ENCODE data around the gene NAP1L1. TPM values are rescaled to one million over a fixed set of nuclear protein-coding genes. Genes with fewer than 3 reads are reported as not detected.

NAP1L1 gene
- total RNA-seq, 1 donor from 2014 or later, result 429 TPM

GRCh38 chr12:76108356-76108755 lies 23.9 kb upstream of the NAP1L1 start:
- Histone ChIP-seq H3K4me1 (no peaks in the 10 kb centered on the region), H3K4me3 (no peak overlapping the region), H3K27ac (no peak overlapping the region), H3K36me3 (no peaks in the 10 kb centered on the region), H3K27me3 (ENCODE audit: low read depth) (no peaks in the 10 kb centered on the region), H3K9me3 (no peaks in the 10 kb centered on the region)
- DNase-seq (no peak), ATAC-seq (no peak)
- intact Hi-C loops (cut with DNase I), result no loop called here
- no peak for TF ChIP-seq CTCF (IDR thresholded peaks at IDR 0.05)

GRCh38 chr12:76106631-76107030 lies 22.1 kb upstream of the NAP1L1 start:
- H3K4me3 ChIP-seq, result no peak overlapping the region
- no peaks in the 10 kb centered on the region for H3K27me3 ChIP-seq (ENCODE audit: low read depth)
- H3K9me3 ChIP-seq, result no peaks in the 10 kb centered on the region
- ATAC-seq (no peak), DNase-seq (no peak)
- no peak for TF ChIP-seq CTCF (IDR thresholded peaks at IDR 0.05)
- intact Hi-C loops (cut with DNase I), result no loop called here
- H3K4me1 ChIP-seq, result no peaks in the 10 kb centered on the region
- H3K36me3 ChIP-seq, result no peaks in the 10 kb centered on the region
- no peak overlapping the region for H3K27ac ChIP-seq

GRCh38 chr12:76103958-76104357 lies 19.5 kb upstream of the NAP1L1 start:
- no peak overlapping the region for H3K4me3 ChIP-seq
- H3K27me3 ChIP-seq (ENCODE audit: low read depth), result no peaks in the 10 kb centered on the region
- no peaks in the 10 kb centered on the region for H3K9me3 ChIP-seq
- intact Hi-C loops (cut with DNase I), result no loop called here
- DNase-seq (no peak), ATAC-seq (no peak)
- H3K27ac ChIP-seq, result no peak overlapping the region
- no peaks in the 10 kb centered on the region for H3K36me3 ChIP-seq
- TF ChIP-seq CTCF (IDR thresholded peaks at IDR 0.05), result no peak
- H3K4me1 ChIP-seq, result no peaks in the 10 kb centered on the region

GRCh38 chr12:76101739-76102385 lies 17.4 kb upstream of the NAP1L1 start:
- DNase-seq (no peak), ATAC-seq (no peak)
- no peaks in the 10 kb centered on the region for H3K4me1 ChIP-seq
- TF ChIP-seq CTCF (IDR thresholded peaks at IDR 0.05), result no peak
- H3K36me3 ChIP-seq, result no peaks in the 10 kb centered on the region
- intact Hi-C loops (cut with DNase I), result no loop called here
- H3K9me3 ChIP-seq, result no peaks in the 10 kb centered on the region
- no peak overlapping the region for H3K27ac ChIP-seq
- H3K27me3 ChIP-seq (ENCODE audit: low read depth), result no peaks in the 10 kb centered on the region
- H3K4me3 ChIP-seq, result no peak overlapping the region

GRCh38 chr12:76096079-76096646 lies 11.7 kb upstream of the NAP1L1 start:
- no peaks in the 10 kb centered on the region for H3K4me1 ChIP-seq
- no peak for TF ChIP-seq CTCF (IDR thresholded peaks at IDR 0.05)
- H3K9me3 ChIP-seq, result no peaks in the 10 kb centered on the region
- H3K36me3 ChIP-seq, result no peaks in the 10 kb centered on the region
- intact Hi-C loops (cut with DNase I), result no loop called here
- DNase-seq (no peak), ATAC-seq (no peak)
- H3K27ac ChIP-seq, result no peak overlapping the region
- no peaks in the 10 kb centered on the region for H3K27me3 ChIP-seq (ENCODE audit: low read depth)
- no peak overlapping the region for H3K4me3 ChIP-seq

All from lower lobe of right lung (tissue), 2 donors.